H1 (cell line): ENCODE data around the gene TBX18. TPM values are rescaled to one million over a fixed set of nuclear protein-coding genes. Genes with fewer than 3 reads are reported as not detected.

Source experiments
- CHD7 ChIP-seq: fragments of 300-600 bp; sonication (generic); IDR thresholded peaks from 2 replicates; pipeline ENCODE4 v1.7.1; 2012; ENCODE audit warnings: low read length, moderate library complexity, mild to moderate bottlenecking, inconsistent platforms; ENCODE audit not compliant: insufficient replicate concordance
- CTBP2 ChIP-seq: IDR thresholded peaks from 2 replicates; pipeline ENCODE4 v1.7.0; 2011; ENCODE audit warnings: borderline replicate concordance, mild to moderate bottlenecking, moderate library complexity, mixed read lengths, low read length; ENCODE audit not compliant: insufficient read depth, insufficient read length
- GTF2F1 ChIP-seq: IDR thresholded peaks from 2 replicates; pipeline ENCODE4 v1.6.1; 2012; ENCODE audit warnings: low read depth, low read length, improper control_type of control experiment, borderline replicate concordance
- polyA plus RNA-seq, 7 experiments: library from polyadenylated mRNA; depleted of rRNA in 3 of 7; stranded (reverse) in 5 of 7; unstranded in 2 of 7; fragments of >200 nt in 5 of 7; fragments of 200-250 nt in 2 of 7; gene quantifications; 1 replicate in 5 of 7; 2 replicates in 1 of 7; 4 replicates in 1 of 7; pipeline versions ENCODE4 v1.2.1 to v1.2.3, GENCODE V29; 2011 to 2013; ENCODE audit warnings: missing spikeins in 2 of 7, mixed read lengths in 2 of 7
- total RNA-seq: library from RNA; stranded (reverse); fragmentation: NEBNext Ultra II Directional; extraction: Animal tissue kit (Norgen Biotek cat#: 25700); gene quantifications from 2 replicates; pipeline ENCODE4 v1.2.1, GENCODE V29; 2021

TBX18 gene
- total and polyA plus RNA-seq, 2 of the 8 experiments (the other 6 are each of a cell fraction or from before 2014, with no cell fraction given) = 0.02 TPM; not detected in 1

- TF ChIP-seq CHD7 (no peak), CTBP2 (no peak), GTF2F1 (no peak)
These were observed 32.5 kb downstream of the TBX18 start (continued) for GRCh38 chr6:84731901-84732300.
